Gastroesophageal sphincter (tissue), 4 donors: ENCODE data around the gene TSPAN7. TPM values are rescaled to one million over a fixed set of nuclear protein-coding genes. Genes with fewer than 3 reads are reported as not detected.

Source experiments
- ATAC-seq: fragments of 150-250 bp; one replicate; pipeline ENCODE4 v1.9.1; 2016; ENCODE audit warnings: mild to moderate bottlenecking, moderate library complexity
- H3K27ac ChIP-seq, 4 donors: fragments of 200-600 bp; sonication (generic) in 3 of 4; 1 replicate in 3 of 4; 2 replicates in 1 of 4; pipeline ENCODE4 v1.5.1; 2016 to 2019
- H3K27me3 ChIP-seq: fragments of 200-600 bp; sonication (generic); one replicate; pipeline ENCODE4 v1.5.1; 2019
- H3K36me3 ChIP-seq, 2 donors: fragments of 200-600 bp; sonication (generic); one replicate each; pipeline ENCODE4 v1.5.1; 2019; ENCODE audit warnings: control low read depth in 1 of 2
- H3K4me1 ChIP-seq, 3 donors: fragments of 200-600 bp; sonication (generic); 1 replicate in 2 of 3; 2 replicates in 1 of 3; pipeline ENCODE4 v1.5.1; 2016 to 2019; ENCODE audit warnings: control low read depth in 2 of 3
- H3K4me3 ChIP-seq, 2 donors: fragments of 200-600 bp; sonication (generic); one replicate each; pipeline ENCODE4 v1.5.1; 2019; ENCODE audit warnings: mild to moderate bottlenecking in 1 of 2, moderate library complexity in 1 of 2
- H3K9me3 ChIP-seq, 3 donors: fragments of 200-600 bp; sonication (generic); one replicate each; pipeline ENCODE4 v1.5.1; 2017 to 2019; ENCODE audit warnings: control low read depth in 2 of 3
- CTCF ChIP-seq, 4 experiments: fragments of 200-600 bp in 2 of 4; fragments of 450-650 bp in 2 of 4; sonication (generic) in 1 of 4; IDR thresholded peaks; one replicate each; pipeline ENCODE4 v1.5.1; 2017 to 2019; ENCODE audit warnings: antibody characterized with exemption in 4 of 4, mild to moderate bottlenecking in 2 of 4, moderate library complexity in 2 of 4
- EP300 ChIP-seq: sonication (generic); formaldehyde crosslinking; IDR thresholded peaks from one replicate; pipeline ENCODE4 v1.6.1; 2017; ENCODE audit warnings: antibody characterized with exemption, mild to moderate bottlenecking
- POLR2A ChIP-seq, 2 donors: fragments of 450-650 bp; IDR thresholded peaks; one replicate each; pipeline ENCODE4 v1.6.1; 2017; ENCODE audit warnings: antibody characterized with exemption in 2 of 2, mild to moderate bottlenecking in 2 of 2, moderate library complexity in 1 of 2
- POLR2AphosphoS5 ChIP-seq: sonication (generic); formaldehyde crosslinking; IDR thresholded peaks from one replicate; pipeline ENCODE4 v1.6.1; 2017; ENCODE audit warnings: antibody characterized with exemption
- WGBS, 2 donors: methylation state at CpG; one replicate each; pipeline ENCODE4 v1.1.5; 2018; ENCODE audit warnings: low coverage in 1 of 2; 5-methylcytosine and 5-hydroxymethylcytosine counted together
- total RNA-seq, 4 donors: library from RNA; depleted of rRNA; stranded (reverse); fragments of >200 nt; gene quantifications; one replicate each; pipeline ENCODE4 v1.1.0, GENCODE V29; 2016

Gene TSPAN7
- total RNA-seq, 4 donors from 2014 or later, result 6.5 to 50.5 (median 25.2) TPM

- 60% methylated on average over 3 of the region's 4 CpGs; no CpG with 5 or more reads in 1 of the 2 donors for WGBS, 2 donors
- no peak overlapping the region for H3K27ac ChIP-seq
- H3K9me3 ChIP-seq, result no peaks in the 10 kb centered on the region
- no peaks in the 10 kb centered on the region for H3K27me3 ChIP-seq
- TF ChIP-seq EP300 (no peak), POLR2AphosphoS5 (no peak), CTCF (IDR thresholded peaks at IDR 0.05) (no peak), POLR2A (IDR thresholded peaks at IDR 0.05) (no peak)
- no peaks in the 10 kb centered on the region for H3K4me1 ChIP-seq
- H3K36me3 ChIP-seq, result no peaks in the 10 kb centered on the region
- ATAC-seq, result no peak
- H3K4me3 ChIP-seq, result no peak overlapping the region
These were observed 50.9 kb downstream of the TSPAN7 start for GRCh38 chrX:38612281-38612680.

GRCh38 chrX:38614485-38614884, 53.1 kb downstream of the TSPAN7 start:
- no peak overlapping the region for H3K4me3 ChIP-seq
- no peak for TF ChIP-seq EP300
- TF ChIP-seq CTCF (IDR thresholded peaks at IDR 0.05), result no peak
- TF ChIP-seq POLR2AphosphoS5, result no peak
- no peak for TF ChIP-seq POLR2A (IDR thresholded peaks at IDR 0.05)
- H3K4me1 ChIP-seq, result no peaks in the 10 kb centered on the region
- no peaks in the 10 kb centered on the region for H3K27me3 ChIP-seq
- no peak overlapping the region for H3K27ac ChIP-seq
- 64% methylated on average over 2 of the region's 2 CpGs; no CpG with 5 or more reads in 1 of the 2 donors for WGBS, 2 donors
- no peaks in the 10 kb centered on the region for H3K9me3 ChIP-seq
- H3K36me3 ChIP-seq, result no peaks in the 10 kb centered on the region
- ATAC-seq, result no peak

- Histone ChIP-seq H3K27me3 (no peaks in the 10 kb centered on the region), H3K4me1 (no peaks in the 10 kb centered on the region), H3K36me3 (no peaks in the 10 kb centered on the region), H3K4me3 (no peak overlapping the region), H3K27ac (no peak overlapping the region), H3K9me3 (no peaks in the 10 kb centered on the region)
- TF ChIP-seq POLR2AphosphoS5, result no peak
- TF ChIP-seq CTCF (IDR thresholded peaks at IDR 0.05), result no peak
- no peak for TF ChIP-seq EP300
- TF ChIP-seq POLR2A (IDR thresholded peaks at IDR 0.05), result no peak
- ATAC-seq, result no peak
- WGBS, 2 donors, result 53 to 68% methylated on average over 5 to 6 of the region's 6 CpGs
These were observed 55.6 kb downstream of the TSPAN7 start for GRCh38 chrX:38616904-38617303.

- Histone ChIP-seq H3K27me3 (no peaks in the 10 kb centered on the region), H3K27ac (no peak overlapping the region), H3K36me3 (no peaks in the 10 kb centered on the region), H3K4me1 (no peaks in the 10 kb centered on the region), H3K9me3 (no peaks in the 10 kb centered on the region), H3K4me3 (no peak overlapping the region)
- ATAC-seq, result no peak
- WGBS, 2 donors, result 44 to 58% methylated on average over 2 to 4 of the region's 5 CpGs
- TF ChIP-seq POLR2AphosphoS5 (no peak), POLR2A (IDR thresholded peaks at IDR 0.05) (no peak), EP300 (no peak), CTCF (IDR thresholded peaks at IDR 0.05) (no peak)
These were observed 56.8 kb downstream of the TSPAN7 start for GRCh38 chrX:38618180-38618579.

GRCh38 chrX:38620623-38621022, 59.3 kb downstream of the TSPAN7 start:
- no peaks in the 10 kb centered on the region for H3K4me1 ChIP-seq
- H3K27me3 ChIP-seq, result no peaks in the 10 kb centered on the region
- no peaks in the 10 kb centered on the region for H3K36me3 ChIP-seq
- no peak for TF ChIP-seq EP300
- TF ChIP-seq CTCF (IDR thresholded peaks at IDR 0.05), result no peak
- TF ChIP-seq POLR2AphosphoS5, result no peak
- no peak for TF ChIP-seq POLR2A (IDR thresholded peaks at IDR 0.05)
- no peak overlapping the region for H3K4me3 ChIP-seq
- WGBS, 2 donors, result 33 to 76% methylated on average over 4 of the region's 4 CpGs
- no peaks in the 10 kb centered on the region for H3K9me3 ChIP-seq
- no peak overlapping the region for H3K27ac ChIP-seq
- ATAC-seq, result no peak
